ENCODE data around the gene TEAD1. TPM values are rescaled to one million over a fixed set of nuclear protein-coding genes. Genes with fewer than 3 reads are reported as not detected.

The TEAD1 gene
- total RNA-seq, 4 donors from 2014 or later: 71.5 to 109 (median 88.5) TPM

GRCh38 chr11:12744826-12745502 lies 70.7 kb downstream of the TEAD1 start:
- TF ChIP-seq, protein P1, sequence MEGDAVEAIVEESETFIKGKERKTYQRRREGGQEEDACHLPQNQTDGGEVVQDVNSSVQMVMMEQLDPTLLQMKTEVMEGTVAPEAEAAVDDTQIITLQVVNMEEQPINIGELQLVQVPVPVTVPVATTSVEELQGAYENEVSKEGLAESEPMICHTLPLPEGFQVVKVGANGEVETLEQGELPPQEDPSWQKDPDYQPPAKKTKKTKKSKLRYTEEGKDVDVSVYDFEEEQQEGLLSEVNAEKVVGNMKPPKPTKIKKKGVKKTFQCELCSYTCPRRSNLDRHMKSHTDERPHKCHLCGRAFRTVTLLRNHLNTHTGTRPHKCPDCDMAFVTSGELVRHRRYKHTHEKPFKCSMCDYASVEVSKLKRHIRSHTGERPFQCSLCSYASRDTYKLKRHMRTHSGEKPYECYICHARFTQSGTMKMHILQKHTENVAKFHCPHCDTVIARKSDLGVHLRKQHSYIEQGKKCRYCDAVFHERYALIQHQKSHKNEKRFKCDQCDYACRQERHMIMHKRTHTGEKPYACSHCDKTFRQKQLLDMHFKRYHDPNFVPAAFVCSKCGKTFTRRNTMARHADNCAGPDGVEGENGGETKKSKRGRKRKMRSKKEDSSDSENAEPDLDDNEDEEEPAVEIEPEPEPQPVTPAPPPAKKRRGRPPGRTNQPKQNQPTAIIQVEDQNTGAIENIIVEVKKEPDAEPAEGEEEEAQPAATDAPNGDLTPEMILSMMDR (IDR thresholded peaks at IDR 0.05): no peak
- no peak for TF ChIP-seq POLR2A (IDR thresholded peaks at IDR 0.05)
- Histone ChIP-seq H3K4me1 (peaks cover 39 to 52% of the 10 kb centered on the region in 2 donors), H3K27me3 (no peaks in the 10 kb centered on the region), H3K27ac (peak overlapping the region; percentile 56 to 81 (median 75)), H3K4me3 (replicated peaks in 1 of 3) (no peak overlapping the region), H3K9me3 (no peaks in the 10 kb centered on the region), H3K36me3 (no peaks in the 10 kb centered on the region)
- peak; percentile 78 to 86 for DNase-seq
- 36 to 56% methylated on average over 10 of the region's 10 CpGs for WGBS, 2 donors
- intact Hi-C loops (cut with DNase I): no loop called here

DNA sequence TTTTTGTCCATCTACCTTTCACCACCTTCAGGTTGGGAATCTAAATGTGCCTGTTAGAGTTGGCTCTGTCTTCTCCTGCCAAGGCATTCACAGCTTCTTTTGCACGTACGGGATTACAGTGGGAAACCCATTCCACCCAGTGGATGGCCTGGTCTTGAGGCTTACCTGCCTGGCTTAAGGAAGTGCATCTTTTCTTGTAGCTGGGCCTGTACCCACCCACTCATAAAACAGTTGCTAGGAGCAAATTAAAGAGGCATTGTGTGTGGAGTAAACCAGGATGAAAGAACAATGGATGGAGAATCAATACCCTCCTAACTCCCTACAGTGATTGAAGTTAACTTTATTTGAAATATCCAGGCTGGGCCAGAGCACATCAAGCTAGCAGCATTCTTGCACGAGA lies 71.6 kb downstream of the TEAD1 start:
- peaks cover 45 to 60% of the 10 kb centered on the region in 2 donors for H3K4me1 ChIP-seq
- H3K27ac ChIP-seq: peak overlapping the region; percentile 45 to 81 (median 75)
- H3K36me3 ChIP-seq: no peaks in the 10 kb centered on the region
- intact Hi-C loops (cut with DNase I): no loop called here
- WGBS, 2 donors: 85 to 86% methylated on average over 3 of the region's 3 CpGs
- H3K27me3 ChIP-seq: no peaks in the 10 kb centered on the region
- no peak for DNase-seq
- H3K9me3 ChIP-seq: no peaks in the 10 kb centered on the region
- TF ChIP-seq POLR2A (IDR thresholded peaks at IDR 0.05): no peak
- TF ChIP-seq, protein P1 (IDR thresholded peaks at IDR 0.05): no peak
- no peak overlapping the region for H3K4me3 ChIP-seq (replicated peaks in 1 of 3)

- H3K4me3 ChIP-seq (replicated peaks in 1 of 3): no peak overlapping the region
- 22 to 23% methylated on average over 6 of the region's 6 CpGs for WGBS, 2 donors
- no peaks in the 10 kb centered on the region for H3K36me3 ChIP-seq
- TF ChIP-seq POLR2A (IDR thresholded peaks at IDR 0.05): peak in 1 of 2 donors; percentile 38
- TF ChIP-seq, protein P1 (IDR thresholded peaks at IDR 0.05): peak in 4 of 6 experiments; percentile 25 to 71 (median 46)
- peak overlapping the region in 2 of 3 donors; percentile 75 to 81 for H3K27ac ChIP-seq
- no peaks in the 10 kb centered on the region for H3K9me3 ChIP-seq
- intact Hi-C loops (cut with DNase I): no loop called here
- peaks cover 45 to 56% of the 10 kb centered on the region in 2 donors for H3K4me1 ChIP-seq
- DNase-seq: peak; percentile 98
- no peaks in the 10 kb centered on the region for H3K27me3 ChIP-seq
These were observed 72.4 kb downstream of the TEAD1 start for GRCh38 chr11:12746593-12747097.

DNA sequence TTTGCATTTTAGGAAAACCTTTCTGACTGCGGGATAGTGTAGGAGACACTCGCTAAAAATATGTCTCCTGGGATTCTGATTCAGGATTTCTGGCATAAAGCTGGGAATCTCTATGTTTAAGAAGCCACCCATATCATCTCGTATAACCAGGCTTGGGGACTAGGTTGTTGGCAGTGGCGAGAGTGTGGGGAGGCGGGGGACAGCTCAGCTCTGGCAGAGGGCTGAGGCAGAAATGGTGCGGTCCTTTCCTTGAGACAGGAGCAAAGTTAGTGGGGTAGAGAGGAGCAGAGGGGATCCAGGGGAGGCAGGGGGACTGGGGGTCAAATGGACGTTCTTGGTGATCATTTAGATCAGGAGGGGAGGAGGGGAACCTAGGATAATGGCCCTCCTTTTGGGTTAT lies 74.3 kb downstream of the TEAD1 start:
- WGBS, 2 donors: 93 to 97% methylated on average over 7 of the region's 7 CpGs
- Histone ChIP-seq H3K4me3 (replicated peaks in 1 of 3) (no peak overlapping the region), H3K27ac (no peak overlapping the region), H3K9me3 (no peaks in the 10 kb centered on the region), H3K27me3 (no peaks in the 10 kb centered on the region), H3K4me1 (peaks cover 42 to 51% of the 10 kb centered on the region in 2 donors), H3K36me3 (no peaks in the 10 kb centered on the region)
- TF ChIP-seq, protein P1 (IDR thresholded peaks at IDR 0.05): no peak
- no peak for TF ChIP-seq POLR2A (IDR thresholded peaks at IDR 0.05)
- intact Hi-C loops (cut with DNase I): no loop called here
- DNase-seq: no peak

- Histone ChIP-seq H3K36me3 (no peaks in the 10 kb centered on the region), H3K4me1 (peaks cover 33 to 44% of the 10 kb centered on the region in 2 donors), H3K27ac (no peak overlapping the region), H3K27me3 (no peaks in the 10 kb centered on the region), H3K9me3 (no peaks in the 10 kb centered on the region), H3K4me3 (replicated peaks in 1 of 3) (no peak overlapping the region)
- TF ChIP-seq, protein P1 (IDR thresholded peaks at IDR 0.05): no peak
- TF ChIP-seq POLR2A (IDR thresholded peaks at IDR 0.05): no peak
- intact Hi-C loops (cut with DNase I): no loop called here
- DNase-seq: no peak
- 94 to 96% methylated on average over 6 of the region's 6 CpGs for WGBS, 2 donors
These were observed 75.2 kb downstream of the TEAD1 start for GRCh38 chr11:12749442-12749841.
